HG02588 (cell line): Measurements from ENCODE around the gene HIVEP3.

ENCODE experiments used
- ATAC-seq: cut with Tn5 transposase; IDR thresholded peaks from one replicate; pipeline ENCODE4 v1.9.1; 2021; ENCODE audit warnings: mild to moderate bottlenecking, moderate library complexity; ENCODE audit not compliant: unreplicated experiment

HIVEP3 gene

DNA sequence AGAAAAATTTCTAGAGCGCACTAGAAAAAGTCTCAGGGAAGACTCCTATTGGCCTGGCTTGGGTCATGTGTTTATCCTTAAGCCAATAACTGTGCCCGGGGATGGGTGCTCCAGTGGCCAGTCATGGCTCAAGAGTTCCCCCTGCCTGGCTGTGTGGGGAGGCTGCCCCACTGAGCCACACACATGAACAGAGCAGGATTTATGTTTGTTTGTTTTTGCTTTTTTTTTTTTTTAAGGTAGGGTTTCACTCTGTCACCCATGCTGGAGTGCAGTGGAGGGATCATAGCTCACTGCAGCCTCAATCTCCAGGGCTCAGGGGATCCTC is 456.1 kb downstream of the HIVEP3 start:
- no peak for ATAC-seq

DNA sequence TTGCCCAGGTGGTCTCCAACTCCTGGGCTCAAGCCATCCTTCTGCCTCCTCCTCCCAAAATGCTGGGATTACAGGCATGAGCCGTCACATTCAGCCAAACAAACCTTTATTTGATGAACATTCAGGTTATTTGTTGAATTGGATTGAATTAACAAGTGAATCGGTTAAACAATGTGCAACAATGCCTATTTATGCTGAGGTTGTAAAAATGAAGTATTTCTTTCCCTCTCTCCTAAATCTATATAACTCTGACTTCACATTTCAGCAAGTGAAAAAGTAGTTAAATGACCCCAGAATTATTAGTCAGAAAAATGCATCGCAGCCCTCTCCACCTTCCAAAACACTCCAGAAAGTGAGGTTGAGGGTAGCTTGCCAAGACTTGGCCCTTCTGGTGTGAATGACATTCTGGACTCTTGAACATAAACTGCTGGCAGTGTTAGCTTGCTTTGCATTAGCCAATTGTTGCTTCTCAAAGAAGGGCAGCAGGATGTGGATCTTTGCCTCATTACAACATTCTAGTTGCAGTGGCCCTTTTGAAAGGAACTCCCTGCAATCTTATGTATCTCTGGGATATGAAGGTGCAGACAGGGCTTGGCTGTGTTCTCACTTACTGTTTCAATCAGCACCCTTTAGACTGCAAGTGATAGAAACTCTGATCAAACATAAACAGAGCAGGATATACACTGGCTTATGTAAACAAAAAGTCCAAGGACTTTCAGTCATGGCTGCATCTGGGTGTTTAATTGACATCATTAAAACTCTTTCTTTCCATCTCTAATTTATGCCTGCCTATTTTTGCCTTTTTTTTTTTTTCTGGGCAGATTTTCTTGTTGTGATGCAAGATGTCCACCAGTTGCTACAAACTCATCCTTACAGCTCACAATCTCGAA is 456.7 kb downstream of the HIVEP3 start:
- no peak for ATAC-seq

DNA sequence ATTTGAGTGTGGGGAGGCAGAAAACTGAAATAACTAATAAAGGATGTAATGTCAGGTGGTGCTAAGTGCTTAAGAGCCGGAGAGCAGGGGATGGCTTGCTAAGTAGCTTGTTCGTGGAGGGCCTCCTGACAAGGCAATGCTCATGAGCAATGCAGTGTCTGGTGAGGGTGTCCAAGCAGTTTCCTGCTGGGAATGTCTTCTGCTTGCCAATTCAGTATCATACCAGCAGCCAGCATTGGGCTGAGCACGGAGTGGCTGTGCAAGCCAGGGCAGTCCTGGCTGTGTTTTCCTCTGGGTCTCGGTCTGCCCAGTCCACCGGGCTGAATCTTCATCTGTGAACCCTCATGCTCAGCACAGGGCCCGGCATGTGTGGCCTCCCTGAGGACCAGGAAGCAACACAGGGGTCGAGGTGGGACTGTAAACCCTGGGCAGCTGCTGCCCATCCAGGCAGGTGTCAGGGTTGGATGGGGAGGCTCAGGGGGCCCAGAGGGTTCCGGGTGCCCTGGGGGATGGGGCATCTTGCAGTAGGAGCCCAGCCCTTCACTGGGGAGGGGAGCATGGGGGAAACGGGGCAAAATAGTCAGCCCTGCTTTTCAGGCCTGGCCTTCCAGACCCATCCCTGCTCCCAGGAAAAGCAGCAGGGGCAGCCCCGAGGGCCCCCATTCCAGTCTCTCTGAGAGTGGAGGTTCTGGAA is 461.7 kb downstream of the HIVEP3 start:
- ATAC-seq, result no peak
